Duodenal mucosa (tissue), 2 donors: ENCODE data around the gene CYSRT1.

Experiments used
- H3K27ac ChIP-seq: one replicate; pipeline ENCODE4 v1.7.0; 2013; ENCODE audit warnings: low read depth, low read length
- H3K27me3 ChIP-seq, 2 donors: one replicate each; pipeline ENCODE4 v1.7.0; 2013; ENCODE audit warnings: low read length in 2 of 2, control low read depth in 1 of 2; ENCODE audit not compliant: insufficient read depth in 2 of 2, control insufficient read depth in 1 of 2
- H3K36me3 ChIP-seq, 2 donors: one replicate each; pipeline ENCODE4 v1.7.0; 2013; ENCODE audit warnings: low read length in 2 of 2, control low read depth in 1 of 2; ENCODE audit not compliant: insufficient read depth in 2 of 2, control insufficient read depth in 1 of 2
- H3K4me1 ChIP-seq, 2 donors: one replicate each; pipeline ENCODE4 v1.7.0; 2013; ENCODE audit warnings: low read length in 2 of 2, control low read depth in 1 of 2; ENCODE audit not compliant: insufficient read depth in 2 of 2, control insufficient read depth in 1 of 2
- H3K4me3 ChIP-seq, 2 donors: one replicate each; pipeline ENCODE4 v1.7.0; 2013; ENCODE audit warnings: low read length in 2 of 2, low read depth in 1 of 2
- H3K9ac ChIP-seq, 2 donors: one replicate each; pipeline ENCODE4 v1.7.0; 2013; ENCODE audit warnings: low read length in 2 of 2, low read depth in 1 of 2
- H3K9me3 ChIP-seq, 2 donors: one replicate each; pipeline ENCODE4 v1.7.0; 2013; ENCODE audit warnings: low read length in 2 of 2, control low read depth in 1 of 2; ENCODE audit not compliant: control insufficient read depth in 1 of 2

CYSRT1 gene

DNA sequence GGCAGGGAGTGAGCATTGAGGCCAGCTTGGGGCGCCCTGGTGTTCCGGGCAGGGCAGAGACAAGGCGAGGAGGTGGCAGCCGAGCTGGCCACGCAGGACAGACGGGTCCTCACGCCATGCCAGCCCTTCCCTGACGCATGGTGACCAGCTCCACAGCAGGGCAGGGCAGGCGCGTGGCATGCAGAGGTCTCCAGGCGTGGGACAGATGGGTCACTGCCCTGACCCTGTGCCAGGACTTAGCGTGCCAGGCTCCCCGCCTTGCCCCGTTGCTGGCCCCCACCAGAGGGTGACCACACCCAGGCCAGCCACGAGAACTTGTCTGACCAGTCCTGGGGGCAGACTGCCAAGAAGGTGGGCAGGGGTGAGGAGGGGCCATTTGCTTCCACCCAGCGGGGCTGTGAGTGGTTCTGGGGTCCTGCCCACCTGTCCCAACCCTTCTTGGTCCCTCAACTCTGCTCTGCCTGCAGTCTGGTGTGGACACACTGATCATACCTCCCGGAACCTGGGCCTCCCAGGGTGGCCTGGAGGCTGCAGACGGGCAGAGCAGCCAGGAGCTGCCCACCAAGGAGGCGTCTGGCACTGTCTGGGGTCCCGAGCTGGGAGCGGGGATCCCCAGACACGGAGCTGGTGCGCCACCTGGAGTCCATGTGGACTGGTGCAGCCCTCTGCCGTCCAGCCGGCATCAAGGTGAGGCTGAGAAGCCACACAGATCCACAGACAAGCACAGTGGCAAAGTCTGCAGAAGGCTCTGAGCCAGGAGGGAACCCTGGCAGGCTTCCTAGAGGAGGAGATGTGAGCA is 2.3 kb downstream of the CYSRT1 start, which contains the start of gene RNF224:
Gene RNF224, plus strand, starts transcription at position 449 of the 799 bp plus-strand sequence. CDS start 834 bp downstream, outside the sequence.
- H3K27ac ChIP-seq = no peak within 1 kb of the TSS
- peak within 1 kb of the TSS in 1 of 2 donors; percentile 7 for H3K9ac ChIP-seq
- H3K36me3 ChIP-seq = no peaks in the 10 kb centered on the region
- peaks cover 11 to 17% of the 10 kb centered on the region in 2 donors for H3K27me3 ChIP-seq
- no peaks in the 10 kb centered on the region for H3K9me3 ChIP-seq
- H3K4me3 ChIP-seq = no peak within 1 kb of the TSS
- H3K4me1 ChIP-seq = peaks cover 34 to 63% of the 10 kb centered on the region in 2 donors

DNA sequence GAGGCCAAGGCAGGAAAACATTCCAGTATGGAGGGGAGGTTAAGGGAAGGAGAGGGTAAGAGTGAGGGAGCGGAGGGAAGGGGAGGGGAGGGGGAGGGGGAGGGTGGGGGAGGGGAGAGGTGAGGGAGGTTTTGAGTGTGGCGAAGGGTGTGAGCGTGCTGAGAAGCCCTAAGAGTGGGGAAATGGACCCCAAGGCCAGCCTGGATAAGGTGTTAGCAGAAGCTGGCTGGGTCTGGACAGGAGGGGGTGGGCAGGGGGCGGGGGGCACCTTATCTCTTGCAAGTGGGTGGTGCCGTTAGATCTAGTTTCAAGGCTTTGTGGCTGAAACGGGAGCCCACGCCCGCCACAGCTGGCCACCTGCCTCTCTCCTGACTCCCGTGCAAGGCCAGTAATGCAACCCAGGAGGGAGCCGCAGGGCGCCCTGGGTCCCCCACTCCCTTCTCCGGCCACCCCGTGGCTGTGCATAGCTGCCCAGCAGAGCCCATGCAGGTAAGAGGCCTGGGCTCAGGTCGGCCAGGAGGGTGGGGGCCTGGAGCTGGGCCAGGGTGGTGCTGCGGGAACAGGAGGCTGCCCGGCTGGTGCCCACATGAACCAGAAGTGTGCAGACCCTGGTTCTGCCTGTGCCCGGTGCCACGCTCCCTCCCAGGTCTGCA is 3.0 kb downstream of the CYSRT1 start:
- H3K9me3 ChIP-seq = no peaks in the 10 kb centered on the region
- no peak overlapping the region for H3K27ac ChIP-seq
- H3K4me1 ChIP-seq = peaks cover 32 to 63% of the 10 kb centered on the region in 2 donors
- H3K27me3 ChIP-seq = peaks cover 11 to 20% of the 10 kb centered on the region in 2 donors
- H3K4me3 ChIP-seq = no peak overlapping the region
- no peaks in the 10 kb centered on the region for H3K36me3 ChIP-seq
- no peak overlapping the region for H3K9ac ChIP-seq

DNA sequence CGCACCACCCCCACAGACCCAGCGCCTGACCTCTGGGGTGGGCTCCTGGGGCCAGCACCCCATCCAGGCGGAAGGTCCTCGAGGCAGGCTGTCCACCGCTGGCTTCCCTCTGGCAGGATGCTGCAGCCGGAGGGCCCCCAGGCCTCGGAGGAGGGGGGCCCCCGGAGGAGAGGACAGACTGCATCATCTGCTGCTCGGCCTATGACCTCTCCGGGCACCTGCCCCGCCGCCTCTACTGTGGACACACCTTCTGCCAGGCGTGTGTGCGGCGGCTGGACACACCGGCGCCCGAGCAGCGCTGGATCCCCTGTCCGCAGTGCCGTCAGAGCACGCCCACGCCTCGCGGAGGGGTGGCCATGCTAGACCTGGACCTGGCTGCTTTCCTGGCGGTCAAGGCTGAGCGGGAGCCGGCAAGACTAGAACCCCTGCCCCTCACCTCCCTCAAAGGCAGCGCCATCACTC is 3.6 kb downstream of the CYSRT1 start:
- Histone ChIP-seq H3K9ac (no peak overlapping the region), H3K9me3 (no peaks in the 10 kb centered on the region), H3K4me3 (no peak overlapping the region), H3K27ac (no peak overlapping the region), H3K36me3 (no peaks in the 10 kb centered on the region), H3K27me3 (peaks cover 11 to 25% of the 10 kb centered on the region in 2 donors), H3K4me1 (peaks cover 30 to 61% of the 10 kb centered on the region in 2 donors)

DNA sequence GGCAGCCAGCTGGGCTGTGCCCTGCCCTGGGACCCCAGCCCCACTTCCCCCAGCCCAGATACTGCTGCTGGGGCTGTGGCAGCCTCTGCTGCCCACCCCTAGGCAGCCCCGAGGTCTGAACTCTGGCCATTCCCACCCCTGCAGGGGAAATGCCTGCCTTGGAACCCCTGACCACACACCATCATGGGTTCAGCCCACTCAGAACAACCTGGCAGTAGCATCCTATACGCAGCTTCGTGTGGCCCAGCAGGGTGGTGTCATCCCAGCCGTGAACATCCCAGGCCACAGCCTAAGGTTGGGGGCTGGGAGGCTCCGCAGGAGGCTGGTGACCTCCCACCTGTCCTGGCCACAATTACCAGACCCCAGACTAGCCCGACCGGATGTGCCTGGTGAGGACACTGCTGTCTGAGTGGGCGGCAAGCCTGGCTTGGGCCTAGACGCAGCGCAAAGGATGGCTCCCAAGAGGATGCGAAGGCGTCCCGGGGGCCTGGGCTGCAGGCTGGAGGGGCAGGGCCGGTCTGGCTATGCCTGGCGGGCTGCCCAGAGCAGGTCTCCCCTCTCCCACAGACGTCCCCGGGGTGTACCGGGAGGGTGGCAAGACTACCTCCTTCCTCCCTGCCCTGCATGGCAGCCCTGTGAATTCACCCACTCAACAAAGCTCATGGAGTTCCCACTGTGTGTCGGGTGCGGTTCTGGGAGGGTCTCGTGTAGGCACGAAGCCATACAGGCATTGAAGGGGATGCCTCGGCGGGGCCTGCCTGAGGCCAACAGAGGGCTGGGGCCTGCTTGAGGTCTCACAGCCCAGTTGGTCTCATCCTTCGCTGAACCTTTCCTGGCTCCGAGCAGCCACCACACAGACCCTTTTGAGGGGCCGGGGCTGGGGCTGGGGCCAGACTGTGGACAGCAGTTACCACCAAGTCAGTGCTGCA is 4.3 kb downstream of the CYSRT1 start:
- no peaks in the 10 kb centered on the region for H3K9me3 ChIP-seq
- H3K9ac ChIP-seq = no peak overlapping the region
- no peak overlapping the region for H3K4me3 ChIP-seq
- no peaks in the 10 kb centered on the region for H3K36me3 ChIP-seq
- H3K27me3 ChIP-seq = peaks cover 12 to 28% of the 10 kb centered on the region in 2 donors
- peaks cover 30 to 54% of the 10 kb centered on the region in 2 donors for H3K4me1 ChIP-seq
- peak overlapping the region; percentile 3 for H3K27ac ChIP-seq

DNA sequence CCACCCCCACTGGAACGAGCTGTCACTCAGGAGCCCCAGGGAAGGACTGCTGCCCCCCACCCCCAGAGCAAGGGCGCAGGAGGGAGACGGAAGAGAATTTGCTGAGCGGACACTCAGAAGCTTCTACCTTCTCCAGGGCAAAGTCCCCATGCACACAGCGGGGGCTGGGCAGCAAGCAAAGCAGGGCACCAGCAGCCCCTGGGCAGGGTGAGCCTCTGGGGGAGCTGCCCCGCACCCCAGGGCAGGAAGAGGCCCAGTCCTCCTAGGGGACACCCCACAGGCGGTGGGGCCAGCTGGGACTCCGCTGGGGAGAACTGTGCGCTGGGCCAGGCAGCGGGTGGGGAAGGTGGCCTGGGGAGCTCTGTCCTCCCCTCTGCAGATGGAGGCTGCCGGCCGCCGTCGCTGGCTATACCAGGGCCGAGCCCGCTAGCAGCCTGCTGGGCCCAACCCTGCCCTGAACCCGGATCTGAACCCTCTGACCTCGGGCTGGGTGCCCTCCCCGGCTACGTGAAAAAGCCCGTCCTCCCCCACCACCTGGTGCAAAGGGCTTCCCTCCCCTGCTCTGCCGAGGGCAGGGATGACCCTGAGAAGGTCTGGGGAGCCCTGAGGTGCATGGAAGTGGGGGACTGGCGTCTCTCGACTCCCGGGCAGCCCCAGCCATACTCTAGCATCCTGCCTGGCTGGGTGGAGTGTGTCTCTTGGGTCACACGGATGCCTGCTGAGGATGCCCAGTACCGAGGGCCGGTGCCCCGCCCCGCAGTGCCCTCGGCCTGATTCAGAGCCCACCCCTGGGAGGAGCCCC is 5.1 kb downstream of the CYSRT1 start:
- no peak overlapping the region for H3K9ac ChIP-seq
- no peak overlapping the region for H3K4me3 ChIP-seq
- peaks cover 21 to 37% of the 10 kb centered on the region in 2 donors for H3K27me3 ChIP-seq
- H3K9me3 ChIP-seq = no peaks in the 10 kb centered on the region
- peak overlapping the region; percentile 3 for H3K27ac ChIP-seq
- peaks cover 30 to 46% of the 10 kb centered on the region in 2 donors for H3K4me1 ChIP-seq
- no peaks in the 10 kb centered on the region for H3K36me3 ChIP-seq

DNA sequence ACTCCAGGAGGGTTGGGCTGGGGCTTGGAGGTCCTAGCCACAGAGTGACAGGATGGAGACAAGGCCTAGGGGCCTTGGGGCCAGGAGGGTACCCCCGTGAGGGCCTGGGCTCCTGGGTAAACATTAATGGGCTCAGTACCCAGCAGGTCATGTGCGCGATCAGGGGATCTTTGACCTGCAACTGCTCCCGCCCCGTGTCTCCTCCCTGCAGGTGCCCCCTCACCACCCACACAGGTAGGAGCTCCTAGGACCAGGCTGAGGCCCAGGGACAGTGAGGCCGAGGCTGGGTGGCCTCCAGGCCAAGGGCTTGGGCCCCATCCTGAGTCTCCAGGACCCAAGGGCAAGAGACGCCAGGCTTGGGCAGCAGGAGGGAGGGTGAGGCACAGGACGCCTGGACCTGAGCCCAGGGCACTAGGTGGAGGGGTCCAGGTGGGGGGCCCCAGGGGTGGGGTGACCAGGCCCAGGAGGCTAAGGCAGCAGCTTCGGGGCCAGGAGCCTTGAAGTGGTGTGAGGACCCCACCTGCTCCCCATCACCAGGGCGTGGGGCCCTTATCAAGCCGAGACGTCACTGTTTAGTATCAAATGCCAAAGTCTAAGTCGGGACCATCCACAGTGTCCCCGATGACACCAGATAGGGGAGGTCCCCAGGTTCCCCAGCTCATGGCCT is 5.9 kb downstream of the CYSRT1 start, which contains the start of gene SLC34A3:
Gene SLC34A3, plus strand, starts transcription at position 197 of the 667 bp plus-strand sequence. CDS start 802 bp downstream, outside the sequence.
- Histone ChIP-seq H3K27me3 (peaks cover 21 to 39% of the 10 kb centered on the region in 2 donors), H3K9ac (no peak within 1 kb of the TSS), H3K9me3 (no peaks in the 10 kb centered on the region), H3K4me1 (peaks cover 31 to 48% of the 10 kb centered on the region in 2 donors), H3K27ac (peak within 1 kb of the TSS; percentile 3), H3K36me3 (no peaks in the 10 kb centered on the region), H3K4me3 (no peak within 1 kb of the TSS)

DNA sequence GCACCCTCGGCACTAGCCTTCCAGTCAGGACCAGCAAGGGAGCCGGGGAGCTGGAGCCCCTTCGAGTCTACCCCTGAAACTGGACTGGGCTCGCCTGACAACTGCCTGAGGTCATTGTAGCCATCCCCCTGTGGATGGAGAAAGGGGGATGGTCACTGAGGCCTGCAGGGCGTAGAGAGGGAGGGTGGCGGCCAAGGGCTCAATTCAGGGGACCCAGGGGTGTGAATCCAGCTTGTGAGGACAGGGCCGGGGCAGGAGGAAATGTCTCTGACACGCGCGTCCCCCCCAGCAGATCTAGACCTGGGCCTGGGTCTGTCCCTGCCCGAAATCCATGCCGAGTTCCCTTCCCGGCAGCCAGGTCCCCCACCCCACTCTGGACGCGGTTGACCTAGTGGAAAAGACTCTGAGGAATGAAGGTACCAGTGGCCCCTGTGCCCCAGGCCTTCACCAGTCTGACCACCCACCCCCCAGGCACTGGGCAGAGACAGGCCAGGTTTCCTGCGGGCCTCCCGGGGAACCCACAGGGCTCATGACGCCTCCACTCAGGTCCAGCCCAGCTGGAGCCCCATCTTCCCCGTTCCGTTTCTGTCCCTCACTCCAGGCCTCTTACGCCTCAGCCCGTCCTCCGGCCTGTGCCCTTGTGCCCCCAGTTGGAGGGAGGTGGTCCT is 6.5 kb downstream of the CYSRT1 start:
- Histone ChIP-seq H3K9me3 (no peaks in the 10 kb centered on the region), H3K36me3 (no peaks in the 10 kb centered on the region), H3K27ac (no peak overlapping the region), H3K4me3 (no peak overlapping the region), H3K9ac (no peak overlapping the region), H3K27me3 (peaks cover 21 to 39% of the 10 kb centered on the region in 2 donors), H3K4me1 (peaks cover 36 to 54% of the 10 kb centered on the region in 2 donors)

DNA sequence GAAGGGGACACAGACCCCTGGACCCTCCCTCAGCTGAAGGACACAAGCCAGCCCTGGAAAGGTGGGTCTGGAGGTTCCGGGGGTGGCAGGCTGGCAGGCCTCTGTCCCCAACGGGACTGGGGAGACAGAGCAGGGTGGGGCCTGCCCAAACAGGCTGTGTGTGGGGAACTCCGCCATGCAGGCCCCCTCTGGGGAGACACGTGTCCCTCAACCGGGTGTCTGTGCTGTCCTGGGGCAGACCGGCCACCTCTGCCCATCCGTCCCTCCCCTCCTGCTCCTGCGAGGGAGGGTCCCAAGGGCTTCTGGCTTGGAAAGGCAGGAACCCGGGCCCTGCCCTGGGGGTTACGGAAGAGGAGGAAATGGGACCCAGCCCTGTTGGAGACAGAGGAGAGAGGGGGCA is 7.1 kb downstream of the CYSRT1 start:
- Histone ChIP-seq H3K9me3 (no peaks in the 10 kb centered on the region), H3K4me3 (no peak overlapping the region), H3K4me1 (peaks cover 39 to 57% of the 10 kb centered on the region in 2 donors), H3K9ac (no peak overlapping the region), H3K27me3 (peaks cover 21 to 39% of the 10 kb centered on the region in 2 donors), H3K27ac (no peak overlapping the region), H3K36me3 (no peaks in the 10 kb centered on the region)
